ENCODE data around the gene TBC1D3H. TPM values are rescaled to one million over a fixed set of nuclear protein-coding genes. Genes with fewer than 3 reads are reported as not detected.
"Not testable (repeated sequence)": the region's sequence is repeated elsewhere in the genome, so short reads cannot be mapped to it uniquely, and the experiment has no call there.

TBC1D3H gene
- total RNA-seq = not detected

DNA sequence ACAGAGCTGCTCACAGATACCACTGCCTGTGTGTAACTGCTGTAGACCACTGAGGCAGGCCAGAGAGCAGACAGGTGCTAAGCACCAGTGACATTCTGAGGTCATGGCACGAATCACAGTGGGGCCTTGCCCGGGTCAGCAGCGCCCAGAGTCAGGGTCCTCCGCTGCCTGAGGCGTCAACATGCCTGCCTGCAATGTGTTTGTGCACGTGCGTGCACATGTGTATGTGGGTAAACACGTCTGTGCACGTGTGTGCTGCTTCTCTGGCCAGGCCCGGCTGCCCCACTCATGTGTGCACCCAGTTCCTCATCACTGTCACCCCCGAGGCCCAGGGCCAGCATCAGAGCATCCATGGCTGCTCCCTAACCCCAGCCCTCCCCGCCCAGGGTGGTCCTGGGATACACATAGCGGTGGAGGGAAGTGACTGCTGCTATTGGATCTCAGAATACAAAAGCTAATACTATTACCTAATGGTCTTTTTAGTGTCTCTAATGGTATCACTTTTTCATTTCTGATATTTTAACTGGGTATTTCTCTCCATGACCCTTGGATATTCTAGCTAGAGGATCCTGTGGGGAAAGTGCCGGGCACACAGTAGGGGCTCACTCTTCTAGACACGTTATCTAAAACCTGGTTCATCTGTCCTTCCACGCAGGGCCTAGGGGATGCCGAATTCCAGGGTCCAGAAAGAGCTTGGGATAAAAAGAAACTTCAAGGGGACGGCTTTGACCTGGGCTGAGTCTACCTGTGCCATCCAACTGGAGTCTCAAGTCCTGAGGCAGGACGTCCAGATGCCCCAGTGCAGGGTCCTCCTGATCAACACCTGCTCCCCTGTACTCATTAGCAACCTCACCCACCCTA lies at the start of gene TBC1D3H:
Gene TBC1D3H (minus strand): TSS at position 51 of the 861 bp plus-strand sequence. CDS start 1,540 bp downstream, outside the sequence.
- WGBS, 2 donors = 76 to 79% methylated on average over 9 of the region's 19 CpGs
- H3K27me3 ChIP-seq; H3K9me3 ChIP-seq; DNase-seq; H3K4me3 ChIP-seq (replicated peaks in 1 of 3); H3K27ac ChIP-seq; intact Hi-C loops (cut with DNase I); H3K4me1 ChIP-seq; H3K36me3 ChIP-seq: not testable (repeated sequence)

DNA sequence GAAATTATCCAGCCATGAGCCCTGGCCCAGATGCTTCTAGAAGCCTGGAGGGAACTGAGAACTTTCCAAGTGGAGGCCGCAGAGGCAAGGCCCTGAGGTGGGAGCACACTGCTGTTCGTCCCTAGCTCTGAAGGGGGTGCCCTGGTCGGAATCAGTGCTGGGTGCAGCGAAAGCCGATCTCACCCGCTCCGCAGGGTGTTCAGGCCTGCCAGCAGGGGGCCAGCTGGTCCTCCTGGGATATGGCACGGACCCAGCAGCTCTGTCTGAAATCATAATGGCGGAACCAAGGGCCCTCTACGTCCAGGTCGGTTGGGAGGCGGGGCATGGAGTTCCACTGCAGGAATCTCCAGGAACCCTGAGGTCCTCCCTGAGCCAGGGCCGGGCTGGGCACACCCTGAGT lies 40.7 kb upstream of the TBC1D3H start:
- intact Hi-C loops (cut with DNase I); H3K9me3 ChIP-seq; H3K27ac ChIP-seq; H3K27me3 ChIP-seq; H3K4me1 ChIP-seq; H3K36me3 ChIP-seq; H3K4me3 ChIP-seq (replicated peaks in 1 of 3): not testable (repeated sequence)
- WGBS, 2 donors = no CpG with 5 or more reads among the region's 13 CpGs
- peak; percentile 68 to 76 for DNase-seq
- TF ChIP-seq, protein P1, sequence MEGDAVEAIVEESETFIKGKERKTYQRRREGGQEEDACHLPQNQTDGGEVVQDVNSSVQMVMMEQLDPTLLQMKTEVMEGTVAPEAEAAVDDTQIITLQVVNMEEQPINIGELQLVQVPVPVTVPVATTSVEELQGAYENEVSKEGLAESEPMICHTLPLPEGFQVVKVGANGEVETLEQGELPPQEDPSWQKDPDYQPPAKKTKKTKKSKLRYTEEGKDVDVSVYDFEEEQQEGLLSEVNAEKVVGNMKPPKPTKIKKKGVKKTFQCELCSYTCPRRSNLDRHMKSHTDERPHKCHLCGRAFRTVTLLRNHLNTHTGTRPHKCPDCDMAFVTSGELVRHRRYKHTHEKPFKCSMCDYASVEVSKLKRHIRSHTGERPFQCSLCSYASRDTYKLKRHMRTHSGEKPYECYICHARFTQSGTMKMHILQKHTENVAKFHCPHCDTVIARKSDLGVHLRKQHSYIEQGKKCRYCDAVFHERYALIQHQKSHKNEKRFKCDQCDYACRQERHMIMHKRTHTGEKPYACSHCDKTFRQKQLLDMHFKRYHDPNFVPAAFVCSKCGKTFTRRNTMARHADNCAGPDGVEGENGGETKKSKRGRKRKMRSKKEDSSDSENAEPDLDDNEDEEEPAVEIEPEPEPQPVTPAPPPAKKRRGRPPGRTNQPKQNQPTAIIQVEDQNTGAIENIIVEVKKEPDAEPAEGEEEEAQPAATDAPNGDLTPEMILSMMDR (IDR thresholded peaks at IDR 0.05) = peak in 3 of 6 experiments; percentile 32 to 40 (median 32)

DNA sequence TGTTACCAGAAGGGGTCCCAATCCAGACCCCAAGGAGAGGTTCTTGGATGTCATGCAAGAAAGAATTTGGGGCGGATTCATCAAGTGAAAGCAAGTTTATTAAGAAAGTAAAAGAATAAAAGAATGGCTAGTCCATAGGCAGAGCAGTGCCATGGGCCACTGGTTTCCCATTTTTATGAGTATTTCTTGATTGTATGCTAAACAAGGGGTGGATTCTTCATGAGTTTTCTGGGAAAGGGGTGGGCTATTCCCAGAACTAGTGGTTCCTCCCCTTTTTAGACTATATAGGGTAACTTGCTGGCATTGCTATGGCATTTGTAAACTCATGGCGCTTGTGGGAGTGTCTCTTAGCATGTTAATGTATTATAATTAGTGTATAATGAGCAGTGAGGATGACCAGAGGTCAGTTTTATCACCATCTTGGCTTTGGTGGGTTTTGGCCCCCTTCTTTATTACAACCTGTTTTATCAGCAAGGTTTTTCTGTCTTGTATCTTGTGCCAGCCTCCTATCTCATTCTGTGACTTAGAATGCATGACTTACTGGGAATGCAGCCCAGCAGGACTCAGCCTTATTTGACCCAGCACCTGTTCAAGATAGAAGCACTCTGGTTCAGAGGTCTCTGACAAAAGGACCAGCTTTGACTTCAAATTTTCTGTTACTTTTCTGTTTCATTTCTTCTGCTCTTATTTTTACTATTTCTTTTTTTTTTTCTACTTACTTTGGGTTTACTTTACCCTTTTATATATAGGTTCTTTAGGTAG lies 27.1 kb upstream of the TBC1D3H start:
- H3K9me3 ChIP-seq; H3K4me1 ChIP-seq; H3K27me3 ChIP-seq; DNase-seq; H3K4me3 ChIP-seq (replicated peaks in 1 of 3); H3K27ac ChIP-seq; intact Hi-C loops (cut with DNase I); H3K36me3 ChIP-seq: not testable (repeated sequence)
- 100% methylated on average over 1 of the region's 2 CpGs for WGBS, 2 donors

DNA sequence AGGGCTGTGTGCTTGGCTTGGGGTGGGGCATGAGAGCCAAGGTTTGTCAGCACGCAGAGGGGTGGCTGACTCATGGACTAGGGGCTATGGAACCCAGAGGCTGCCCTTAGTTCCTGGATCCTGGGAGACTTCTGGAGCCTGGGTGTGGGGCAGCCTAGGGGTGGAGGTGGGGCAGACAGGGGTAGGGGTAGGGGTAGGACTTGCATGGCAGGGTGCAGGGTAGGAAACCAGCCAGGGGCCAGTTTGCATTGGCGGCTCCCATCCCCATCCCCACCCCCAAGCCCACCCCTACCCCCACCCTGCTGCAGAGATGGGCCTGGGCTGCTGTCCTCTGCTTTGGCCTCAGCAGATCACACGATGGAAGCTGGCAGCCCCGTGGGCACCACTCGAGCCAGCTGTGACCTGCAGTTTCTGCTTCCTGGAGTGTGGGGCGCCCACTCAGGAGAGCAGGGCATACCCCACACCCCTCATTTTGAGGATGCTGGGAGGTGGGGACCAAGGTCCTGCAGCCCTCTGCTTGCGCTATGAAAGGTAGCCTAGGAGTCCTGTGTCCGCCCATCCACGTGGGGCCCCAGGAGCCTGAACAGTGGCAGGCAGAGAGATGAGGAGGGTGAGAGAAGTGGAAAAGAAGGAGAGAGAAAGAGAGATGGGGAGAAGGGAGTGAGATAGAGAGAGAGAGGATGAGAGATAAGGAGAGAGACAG lies 2.9 kb upstream of the TBC1D3H start:
- H3K4me3 ChIP-seq (replicated peaks in 1 of 3); H3K27ac ChIP-seq; H3K9me3 ChIP-seq; DNase-seq; H3K36me3 ChIP-seq; intact Hi-C loops (cut with DNase I); H3K4me1 ChIP-seq; H3K27me3 ChIP-seq: not testable (repeated sequence)
- WGBS, 2 donors = no CpG with 5 or more reads among the region's 9 CpGs

DNA sequence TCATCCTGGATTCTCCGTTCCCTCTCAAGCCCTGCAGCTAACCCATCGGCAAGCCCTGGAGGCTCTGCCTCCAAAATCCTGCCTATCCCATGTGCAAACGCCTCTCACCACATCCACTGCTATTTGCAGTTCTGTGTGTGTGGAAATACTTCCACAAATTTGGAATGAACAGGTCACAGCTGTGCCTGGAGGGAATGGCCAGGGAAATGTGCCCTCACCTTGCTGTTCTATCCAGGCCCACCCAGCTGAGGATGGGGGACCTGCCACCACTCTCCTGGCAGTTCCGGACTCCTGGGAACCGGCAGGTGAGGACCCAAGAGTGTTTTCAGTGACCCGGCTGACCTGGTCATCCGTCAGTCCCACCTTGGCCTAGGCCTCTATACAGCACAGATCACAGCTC lies 12.3 kb downstream of the TBC1D3H start:
- H3K9me3 ChIP-seq; DNase-seq; H3K36me3 ChIP-seq; H3K27me3 ChIP-seq; H3K4me3 ChIP-seq (replicated peaks in 1 of 3); intact Hi-C loops (cut with DNase I); H3K4me1 ChIP-seq; H3K27ac ChIP-seq: not testable (repeated sequence)
- WGBS, 2 donors = no CpG with 5 or more reads among the region's 7 CpGs

DNA sequence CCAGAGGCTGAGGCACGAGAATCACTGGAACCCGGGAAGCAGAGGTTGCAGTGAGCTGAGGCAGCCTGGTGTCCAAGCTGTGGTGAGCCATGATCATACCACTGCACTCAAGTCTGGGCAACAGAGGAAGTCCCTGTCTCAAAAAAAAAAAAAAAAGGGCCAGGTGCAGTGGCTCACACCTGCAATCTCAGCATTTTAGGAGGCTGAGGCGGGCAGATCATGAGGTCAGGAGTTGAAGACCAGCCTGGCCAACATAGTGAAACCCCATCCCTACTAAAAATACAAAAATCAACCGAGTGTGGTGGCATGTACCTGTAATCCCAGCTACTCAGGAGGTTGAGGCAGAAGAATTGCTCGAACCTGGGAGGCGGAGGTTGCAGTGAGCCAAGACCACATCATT lies 25.7 kb downstream of the TBC1D3H start:
- H3K27me3 ChIP-seq; H3K4me1 ChIP-seq; H3K9me3 ChIP-seq; H3K27ac ChIP-seq; intact Hi-C loops (cut with DNase I); H3K4me3 ChIP-seq (replicated peaks in 1 of 3); H3K36me3 ChIP-seq; DNase-seq: not testable (repeated sequence)
- 87 to 94% methylated on average over 2 to 4 of the region's 6 CpGs for WGBS, 2 donors

Small RNAs within 50 kb of the gene (small RNA-seq; reads per million reads assigned to genes)
- gene RNU6-1192P = not detected

Other genes starting within 250 kb of the TBC1D3H start
- gene TBC1D3B, start 211.8 kb downstream of the TBC1D3H start, total RNA-seq = 1 to 10 TPM in 1 of 4 donors, not detected in 3; 3.9 TPM
- not detected for gene CCL3L1, start 191.7 kb downstream of the TBC1D3H start, total RNA-seq
- 1 to 10 TPM in 1 of 4 donors, not detected in 3; 2.3 TPM for gene CCL4L2, start 177.4 kb downstream of the TBC1D3H start, total RNA-seq
- under 1 TPM in 1 of 4 donors, not detected in 3; 0.54 TPM for gene TBC1D3I, start 123.9 kb downstream of the TBC1D3H start, total RNA-seq
- 1 to 10 TPM in 1 of 4 donors, not detected in 3; 1.2 TPM for gene TBC1D3G, start 64.6 kb downstream of the TBC1D3H start, total RNA-seq
- 10 to 100 TPM; 21.6 to 46.4 (median 29.1) TPM for gene ZNHIT3, start 98.2 kb upstream of the TBC1D3H start, total RNA-seq
- 10 to 100 TPM; 45.6 to 80.0 (median 64.5) TPM for gene MYO19, start 146.4 kb upstream of the TBC1D3H start, total RNA-seq
- 10 to 100 TPM in 1 of 4 donors, 1 to 10 TPM in 3; 6.1 to 12.5 (median 7.1) TPM for gene PIGW, start 146.6 kb upstream of the TBC1D3H start, total RNA-seq
- gene GGNBP2, start 156.5 kb upstream of the TBC1D3H start, total RNA-seq = 10 to 100 TPM; 47.3 to 74.1 (median 58.0) TPM
- 10 to 100 TPM; 12.3 to 28.4 (median 21.4) TPM for gene DHRS11, start 203.4 kb upstream of the TBC1D3H start, total RNA-seq
- 1 to 10 TPM; 5.8 to 9.8 (median 7.4) TPM for gene MRM1, start 213.1 kb upstream of the TBC1D3H start, total RNA-seq